GM18907 (cell line): Measurements from ENCODE around the gene UROC1.
A peak's percentile ranks its signal among the peaks of the same experiment; 100 is the strongest.

ENCODE experiments used
- ATAC-seq: cut with Tn5 transposase; IDR thresholded peaks from one replicate; pipeline ENCODE4 v1.9.1; 2021; ENCODE audit warnings: mild to moderate bottlenecking, moderate library complexity; ENCODE audit not compliant: unreplicated experiment

The UROC1 gene

GRCh38 chr3:126531051-126531330 lies 13.4 kb upstream of the UROC1 start:
- no peak for ATAC-seq

DNA sequence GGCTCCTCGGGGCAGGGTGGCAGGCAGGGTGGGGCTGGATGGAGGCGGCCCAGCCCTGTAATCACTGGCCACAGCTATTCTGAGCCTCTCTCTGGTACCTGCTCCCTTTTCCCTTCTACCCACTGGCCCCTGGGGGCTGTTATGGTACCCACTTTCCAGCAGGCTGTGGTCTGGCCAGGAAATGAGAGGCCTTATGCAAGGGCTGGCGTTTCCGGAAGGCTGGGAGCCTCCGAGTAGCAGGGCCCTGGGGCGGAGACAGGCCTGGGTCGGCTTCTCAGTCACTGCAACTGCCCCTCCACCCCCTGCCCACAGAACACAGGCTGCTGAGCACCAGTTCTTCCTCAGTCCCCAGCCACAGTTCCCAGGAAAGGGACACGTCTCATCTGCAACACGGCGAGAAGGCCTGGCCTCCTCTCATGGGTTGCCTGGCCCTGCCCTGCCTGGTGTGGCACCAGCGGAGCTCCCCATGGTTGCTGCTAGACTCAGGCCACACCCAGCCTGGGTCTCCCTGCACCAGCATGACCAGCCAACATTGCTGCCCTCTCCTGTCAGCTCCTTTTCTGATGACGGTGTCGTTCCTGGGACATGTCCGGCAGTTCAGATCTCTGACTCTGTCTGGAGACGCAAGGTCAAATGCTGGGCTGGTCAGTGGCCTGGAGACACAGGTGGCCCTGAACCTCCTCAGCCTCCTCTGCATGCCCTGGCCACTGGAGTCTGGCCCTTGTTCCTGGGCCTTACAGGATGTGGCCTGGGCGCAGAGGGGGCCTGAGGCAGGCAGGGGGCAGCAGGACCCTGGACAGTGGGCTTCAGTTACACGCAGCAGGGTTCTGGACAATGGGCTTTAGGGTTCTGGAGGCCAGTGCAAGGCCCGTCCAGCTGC lies 12.8 kb upstream of the UROC1 start:
- peak; percentile 65 for ATAC-seq

DNA sequence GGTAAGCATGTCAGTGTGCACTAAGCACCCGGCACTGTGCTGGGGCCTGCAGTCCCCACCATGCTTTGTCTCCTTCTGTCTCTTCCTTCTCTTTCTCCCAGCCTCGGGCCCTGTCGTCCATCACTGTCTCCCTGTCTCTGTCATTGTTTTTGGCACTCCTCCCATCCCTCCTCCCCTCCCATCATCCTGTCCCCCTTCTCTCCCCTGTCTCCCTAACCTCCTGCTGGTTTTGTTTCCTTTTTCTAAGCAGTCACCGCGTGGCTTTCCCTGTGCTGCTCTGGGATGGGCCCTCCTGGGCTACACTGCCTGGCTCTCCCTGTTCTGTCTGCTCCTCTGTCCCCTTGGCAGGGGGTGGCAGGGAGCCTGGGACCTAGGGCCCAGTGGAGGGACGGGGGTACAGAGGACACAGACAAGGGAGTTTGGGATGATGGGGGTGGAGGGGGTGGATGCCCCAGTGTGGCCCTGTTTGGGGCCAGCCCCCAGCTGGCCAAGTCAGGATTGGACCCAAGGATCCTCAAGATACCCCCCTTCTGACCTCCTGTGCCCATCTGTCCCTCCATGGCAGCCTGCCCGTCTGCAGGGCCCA lies 12.1 kb upstream of the UROC1 start:
- peak; percentile 23 for ATAC-seq

- ATAC-seq = no peak
These were observed 11.4 kb upstream of the UROC1 start for GRCh38 chr3:126528800-126529541.

GRCh38 chr3:126528419-126528799 lies 10.8 kb upstream of the UROC1 start:
- ATAC-seq = no peak

DNA sequence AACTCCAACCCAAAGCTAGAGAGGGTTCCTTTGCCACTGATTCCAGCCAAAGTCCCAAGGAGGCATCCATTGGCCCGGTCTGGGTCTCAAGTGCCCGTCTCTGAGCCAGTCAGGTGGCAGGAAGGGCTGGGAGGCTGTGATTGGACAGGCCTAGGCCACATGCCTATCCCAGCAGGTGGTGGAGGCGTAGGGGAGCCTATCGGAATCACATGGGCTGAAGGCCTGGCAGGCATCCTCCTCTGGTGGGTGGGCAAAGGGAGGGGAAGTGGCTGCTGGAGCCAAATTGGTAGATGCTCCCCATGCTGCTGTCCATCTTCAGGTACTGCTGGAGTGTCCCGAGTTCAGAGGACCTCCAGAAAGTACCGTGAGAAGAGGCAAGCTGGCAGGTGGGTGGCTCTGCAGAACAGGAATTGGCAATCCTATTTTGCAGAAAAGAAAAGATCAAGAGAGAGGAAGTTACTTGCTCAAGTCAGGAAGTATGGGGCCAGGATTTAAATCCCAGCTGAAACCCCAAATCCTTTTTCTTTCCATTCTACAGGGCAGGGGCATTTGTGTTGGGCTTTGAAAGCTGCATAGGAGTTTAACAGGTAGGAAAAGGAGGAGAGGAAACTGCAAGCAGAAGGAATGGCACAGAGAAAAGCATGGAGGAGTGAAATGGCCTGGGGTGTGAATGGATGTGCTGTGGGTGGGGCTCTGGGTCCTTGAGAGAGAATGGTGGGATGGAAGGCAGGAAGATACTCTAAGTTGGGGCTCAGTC lies 10.1 kb upstream of the UROC1 start:
- no peak for ATAC-seq

- no peak for ATAC-seq
These were observed 9.4 kb upstream of the UROC1 start for GRCh38 chr3:126527006-126527405.

DNA sequence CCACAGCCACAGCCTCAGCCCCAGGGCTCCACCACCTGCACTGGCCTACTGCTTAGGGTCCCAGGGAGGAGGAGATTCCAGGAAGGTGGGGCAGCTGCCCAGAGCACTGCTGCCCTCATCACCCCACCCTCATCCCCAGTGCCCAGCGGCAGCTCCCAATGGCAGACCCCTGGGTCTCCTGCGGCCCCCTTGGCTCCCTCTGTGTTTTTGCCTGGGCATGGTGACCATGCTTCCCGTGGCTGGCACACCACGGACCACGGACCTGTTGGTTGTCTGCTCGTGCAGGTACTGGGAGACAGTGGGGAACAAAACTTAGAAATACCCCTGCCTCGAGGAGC lies 9.1 kb upstream of the UROC1 start:
- no peak for ATAC-seq

DNA sequence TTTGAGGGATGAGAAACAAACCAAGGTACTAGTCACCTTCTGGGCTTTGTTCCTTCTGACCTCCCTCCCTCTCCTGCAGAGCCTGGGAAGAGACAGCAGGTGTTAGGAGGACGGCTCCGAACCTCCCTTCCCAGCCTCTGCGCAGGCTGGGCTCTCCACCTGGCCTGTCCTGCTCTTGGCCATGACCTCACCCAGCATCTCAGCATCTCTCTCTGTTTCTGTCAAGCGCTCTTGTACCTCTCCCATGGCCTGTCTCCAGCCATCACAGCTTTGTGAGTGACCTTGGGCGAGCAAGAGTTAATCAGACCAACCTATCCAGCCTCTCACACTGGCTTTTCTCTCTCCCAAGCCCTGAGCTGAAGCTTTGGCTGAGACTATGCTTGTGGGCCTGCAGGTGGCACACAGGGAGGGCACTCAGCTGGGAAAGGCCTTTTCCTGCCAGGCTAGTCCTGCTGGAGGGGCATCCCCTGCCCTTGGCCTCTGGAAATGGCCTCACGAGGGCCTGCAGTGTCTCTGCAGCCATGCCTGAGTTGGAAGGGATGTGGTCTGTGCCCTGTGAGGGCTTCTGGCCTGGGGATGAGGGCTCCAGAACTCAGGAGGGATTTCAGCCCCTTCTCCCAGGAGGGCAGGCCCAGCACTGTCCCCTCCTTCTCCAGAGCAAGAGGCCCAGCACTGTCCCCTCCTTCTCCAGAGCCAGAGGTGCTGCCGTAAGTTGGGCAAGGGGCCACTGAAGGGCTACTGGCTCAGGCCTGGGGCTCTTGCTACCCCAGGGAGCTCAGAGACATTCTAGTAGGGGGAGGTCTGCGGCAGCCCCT lies 8.5 kb upstream of the UROC1 start:
- no peak for ATAC-seq

GRCh38 chr3:126525091-126525852 lies 7.7 kb upstream of the UROC1 start:
- no peak for ATAC-seq

DNA sequence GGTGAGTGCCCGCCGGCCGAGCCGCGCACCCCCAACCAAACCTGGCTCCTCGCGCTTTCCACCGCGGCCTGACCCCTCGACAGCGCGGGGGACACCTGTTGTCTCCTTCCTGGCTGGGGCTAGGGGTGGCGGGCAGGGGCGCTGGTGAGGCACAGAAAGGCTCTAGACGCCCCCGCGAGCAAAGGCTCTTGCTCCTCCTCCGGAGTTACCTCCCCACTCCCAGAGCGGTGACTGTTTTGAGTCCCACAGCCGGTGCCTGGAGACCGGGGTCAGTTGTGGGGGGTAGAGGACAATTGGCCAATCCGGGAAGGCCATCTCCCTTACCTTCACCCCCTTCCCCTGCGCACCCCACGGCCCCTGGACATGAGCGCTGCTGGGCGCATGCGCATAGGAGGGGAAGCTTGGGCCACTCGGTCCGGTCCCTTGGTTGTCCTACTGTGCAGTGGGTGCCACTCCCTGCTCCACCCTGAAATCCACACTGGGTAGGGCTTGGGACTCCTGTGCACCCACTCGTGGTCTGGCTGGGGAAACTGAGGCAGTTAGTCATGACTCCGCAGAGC lies 6.9 kb upstream of the UROC1 start:
- ATAC-seq = no peak

GRCh38 chr3:126523745-126524428 lies 6.3 kb upstream of the UROC1 start, which contains the start of gene CHST13:
CHST13 (plus strand) TSS chr3:126524155; CDS start chr3:126524333, 178 bp downstream.
- no peak for ATAC-seq

DNA sequence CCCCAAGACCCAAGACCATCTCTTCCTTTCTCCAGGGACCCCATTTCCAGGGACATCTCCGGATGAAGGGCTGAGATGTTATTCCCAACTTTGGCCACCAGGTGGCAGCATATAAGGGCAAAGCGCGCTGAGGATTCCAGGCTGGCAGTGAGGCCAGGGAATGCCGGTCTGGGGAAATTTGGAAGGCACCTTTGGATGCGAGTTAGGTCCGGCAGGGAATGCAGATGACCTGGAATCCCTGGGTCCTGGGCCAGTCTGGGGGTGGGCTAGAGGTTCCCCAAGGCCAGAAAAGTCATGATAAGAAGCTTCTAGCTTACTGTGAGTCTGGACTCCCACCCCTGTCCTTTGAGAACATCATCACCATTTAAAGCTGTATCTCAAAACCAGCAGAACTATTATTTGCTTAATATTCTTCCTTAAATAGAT lies 4.8 kb upstream of the UROC1 start:
- ATAC-seq = no peak

- no peak for ATAC-seq
These were observed 3.7 kb upstream of the UROC1 start for GRCh38 chr3:126521122-126521891.

DNA sequence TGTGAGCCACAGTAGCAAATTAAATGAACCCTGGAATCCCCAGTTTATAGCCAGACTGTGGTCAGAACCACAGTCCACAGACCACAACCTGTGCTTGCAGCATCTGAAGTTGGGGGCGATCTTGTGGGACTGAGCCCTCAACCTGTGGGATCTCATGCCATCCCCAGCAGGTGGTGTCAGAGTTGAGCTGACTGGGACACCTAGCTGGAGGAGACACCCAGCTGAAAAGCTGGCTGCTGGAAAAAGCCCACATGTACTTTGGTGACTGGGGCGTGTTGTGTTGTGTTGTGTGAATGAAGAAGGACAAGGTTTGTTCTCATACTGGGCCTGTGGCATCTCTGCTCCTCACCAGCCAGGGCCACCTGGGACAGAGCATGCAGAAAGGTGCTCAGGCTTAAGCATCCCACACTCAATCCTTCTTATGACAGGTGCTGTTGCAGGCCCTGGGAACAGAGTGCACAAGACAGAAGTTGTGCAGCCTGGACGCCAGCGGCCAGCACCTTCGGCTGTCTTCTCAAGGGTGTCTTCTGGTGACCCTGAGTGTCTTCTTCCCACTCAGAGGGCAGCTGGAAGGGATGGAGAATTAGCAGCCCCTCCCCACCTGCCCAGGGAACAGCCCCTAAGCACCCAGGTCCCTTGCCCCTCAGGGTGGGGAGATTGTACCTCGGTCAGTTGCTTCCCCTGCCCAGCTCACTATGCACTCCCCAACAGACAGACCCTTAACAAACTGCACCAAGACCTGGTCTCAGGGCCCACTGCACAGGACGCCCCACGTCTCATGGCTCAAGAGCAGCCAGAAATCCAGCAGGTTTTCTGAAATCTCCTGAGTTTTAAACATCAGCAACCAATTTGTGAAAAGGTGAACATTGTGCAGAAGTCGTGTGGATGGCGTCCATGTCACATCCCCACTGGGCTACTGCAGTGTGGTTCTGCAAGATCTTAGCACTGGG lies 2.2 kb upstream of the UROC1 start:
- ATAC-seq = no peak

- ATAC-seq = no peak
These were observed 1.2 kb upstream of the UROC1 start for GRCh38 chr3:126518779-126519177.
